Astrocyte of the cerebellum (primary cell): ENCODE measurements around the gene TBC1D14.

Source experiments
- DNase-seq: peaks from one replicate; pipeline ENCODE4 v3.0.0-alpha.2; 2011; ENCODE audit warnings: low read depth
- H3K4me3 ChIP-seq: 2 replicates; pipeline ENCODE4 v1.5.1; 2011; ENCODE audit warnings: mild to moderate bottlenecking, low read depth, low read length, moderate library complexity
- CTCF ChIP-seq: IDR thresholded peaks from 2 replicates; pipeline ENCODE4 v1.5.1; 2012; ENCODE audit warnings: low read length, low read depth, moderate library complexity, mild to moderate bottlenecking; ENCODE audit errors: missing control alignments
- in situ Hi-C: cut with HindIII; loops from 2 replicates; pipeline ENCODE4 v1.10.0; 2017; ENCODE audit warnings: low sequenced_read_pairs

TBC1D14 gene

GRCh38 chr4:7042503-7043283 is 133.1 kb downstream of the TBC1D14 start:
- peak; percentile 95 for DNase-seq
- TF ChIP-seq CTCF, result no peak
- in situ Hi-C loops, result no loop called here
- peak overlapping the region; percentile 73 for H3K4me3 ChIP-seq

- DNase-seq, result no peak
- in situ Hi-C loops, result no loop called here
- H3K4me3 ChIP-seq, result peak within 1 kb of the TSS; percentile 90
- TF ChIP-seq CTCF, result no peak
Measured at GRCh38 chr4:7043284-7044136, 133.9 kb downstream of the TBC1D14 start, which contains the start of gene TADA2B. Gene TADA2B, plus strand, starts transcription at chr4:7043372. Its CDS starts 208 bp downstream, at chr4:7043580.

DNA sequence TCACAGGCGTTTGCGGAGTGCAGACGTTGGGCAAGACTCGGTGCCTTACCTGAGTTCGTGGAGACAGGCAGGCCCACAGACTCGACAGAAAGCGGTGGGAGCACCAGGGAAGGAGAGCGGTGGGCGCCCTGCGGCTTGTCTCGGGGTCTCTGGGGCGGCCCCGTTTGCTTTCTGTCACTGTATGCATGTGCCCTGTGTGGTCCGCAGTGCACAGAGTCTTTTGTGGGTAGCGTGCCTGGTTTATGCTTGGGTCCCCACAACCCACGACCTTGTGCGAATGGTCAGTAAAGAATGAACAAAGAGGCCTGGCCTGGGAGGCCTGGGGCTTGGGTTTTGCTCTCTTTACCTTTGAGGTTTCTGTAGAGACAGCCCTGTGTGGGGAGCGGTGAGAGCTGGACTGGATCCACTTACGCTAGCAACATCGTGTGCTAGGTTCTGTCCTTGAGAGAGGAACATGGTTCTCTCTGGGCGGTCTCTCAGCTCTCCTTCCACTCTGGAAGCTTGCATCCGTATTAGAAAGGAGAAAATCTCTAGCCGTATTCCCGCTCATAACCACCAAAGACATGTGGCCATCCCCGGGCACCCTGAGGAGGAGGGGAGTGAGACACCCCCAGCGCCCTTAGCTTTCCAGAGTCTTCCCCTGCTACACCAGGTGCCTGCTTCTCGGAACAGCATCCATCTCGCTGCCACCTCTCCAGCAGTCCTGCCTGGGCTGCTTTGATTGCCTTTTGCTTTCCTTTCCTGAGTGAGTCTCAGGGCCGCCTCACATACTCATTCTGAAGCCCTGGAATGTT is 134.7 kb downstream of the TBC1D14 start:
- DNase-seq, result no peak
- peak overlapping the region; percentile 90 for H3K4me3 ChIP-seq
- TF ChIP-seq CTCF, result no peak
- in situ Hi-C loops, result no loop called here

DNA sequence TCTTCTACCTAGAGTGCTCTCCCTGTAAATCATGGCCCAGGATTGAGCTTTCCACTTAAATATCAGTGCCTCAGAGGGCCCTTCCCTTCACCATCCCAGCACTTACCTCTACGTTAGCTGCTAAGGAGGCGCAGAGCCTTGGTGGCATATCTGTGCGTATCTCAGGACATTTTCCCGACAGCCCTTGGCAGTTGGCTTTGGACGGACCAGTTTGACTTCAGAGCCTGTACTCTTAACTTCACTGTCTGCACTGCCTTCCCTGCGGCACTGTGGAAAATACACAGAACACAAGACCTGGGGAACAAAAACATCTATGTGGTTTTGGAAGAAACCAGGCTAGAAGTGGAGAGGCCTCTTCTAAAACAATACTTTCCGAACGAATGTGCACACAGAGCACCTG is 135.9 kb downstream of the TBC1D14 start:
- in situ Hi-C loops, result no loop called here
- no peak for DNase-seq
- no peak for TF ChIP-seq CTCF
- H3K4me3 ChIP-seq, result no peak overlapping the region

DNA sequence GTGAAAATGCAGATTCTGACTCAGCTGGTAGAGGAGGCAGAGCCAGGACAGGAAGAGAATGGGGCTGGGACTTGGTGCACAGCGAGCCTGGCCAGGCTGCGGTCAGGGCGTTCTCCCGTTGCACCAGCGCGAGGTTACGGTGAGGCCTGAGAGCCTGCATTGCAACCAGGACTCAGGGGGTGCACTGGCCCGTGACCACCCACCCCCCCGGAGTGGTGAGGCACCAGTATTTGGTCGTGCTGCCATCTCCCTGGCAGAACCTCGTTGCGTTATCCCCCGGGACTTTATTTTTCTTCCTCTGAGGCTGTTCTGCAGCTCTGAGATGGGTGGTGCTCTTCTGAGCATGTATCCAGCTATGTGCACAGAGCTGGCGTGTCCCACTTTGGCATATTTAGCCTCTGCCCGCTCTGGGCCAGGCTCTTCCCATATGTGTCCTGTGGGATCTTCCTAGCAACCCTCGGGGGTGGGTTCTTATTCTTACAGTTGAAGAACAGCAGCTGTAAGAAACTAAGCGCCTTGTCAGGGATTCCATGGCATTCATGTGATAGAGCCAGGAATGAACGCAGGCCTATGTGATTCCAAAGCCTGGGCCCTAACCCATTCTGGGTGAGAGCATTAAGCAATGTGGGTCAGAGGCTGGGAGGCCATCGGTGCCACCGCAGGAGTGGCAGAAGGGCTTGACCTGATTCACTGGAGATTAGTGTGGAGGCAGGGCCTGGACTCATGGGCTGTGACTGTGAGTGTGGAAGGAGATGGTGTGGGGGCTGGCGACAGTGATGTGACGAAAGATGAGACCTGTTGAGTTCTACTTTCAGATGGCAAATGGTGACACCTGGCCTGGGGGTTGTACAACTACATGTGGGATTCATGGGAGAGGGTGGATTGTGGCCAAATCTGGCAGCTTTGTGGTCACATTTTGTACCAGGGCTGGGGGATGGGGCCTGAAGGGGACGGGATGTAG is 136.6 kb downstream of the TBC1D14 start:
- TF ChIP-seq CTCF, result no peak
- no peak for DNase-seq
- H3K4me3 ChIP-seq, result no peak overlapping the region
- in situ Hi-C loops, result no loop called here
